PC-9 (cell line): Measurements from ENCODE around the gene DRGX.

Experiments
- EZH2 ChIP-seq: fragments of 200-600 bp; sonication (generic); IDR thresholded peaks from 2 replicates; pipeline ENCODE4 v1.8.0; 2017; ENCODE audit warnings: antibody characterized with exemption, low read depth
- TF ChIP-seq, protein P1 (sequence below): fragments of 200-600 bp; sonication (generic); conservative IDR thresholded peaks from 2 replicates; pipeline ENCODE4 v1.6.1; 2017; ENCODE audit warnings: mixed run types, antibody characterized with exemption, mild to moderate bottlenecking, moderate library complexity

DNA sequence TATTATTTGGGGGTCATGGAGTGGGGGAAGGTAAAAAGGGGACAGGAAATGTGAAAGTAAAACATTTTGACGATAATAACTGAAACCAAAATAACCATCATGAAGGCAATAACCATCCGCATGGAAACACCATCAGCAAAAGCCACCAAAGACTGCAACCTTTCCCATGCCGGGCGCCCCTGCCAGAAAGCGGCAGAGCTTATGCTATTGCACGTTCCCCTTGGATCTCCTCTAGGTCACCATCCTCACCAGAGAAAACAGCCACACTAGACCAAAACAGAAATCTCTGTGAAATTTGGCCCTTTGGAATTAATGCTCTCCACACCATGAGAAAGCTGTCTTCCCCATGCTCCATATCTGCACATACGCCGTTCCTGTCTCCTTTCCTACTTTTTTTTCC lies 31.1 kb downstream of the DRGX start:
- TF ChIP-seq, protein P1, sequence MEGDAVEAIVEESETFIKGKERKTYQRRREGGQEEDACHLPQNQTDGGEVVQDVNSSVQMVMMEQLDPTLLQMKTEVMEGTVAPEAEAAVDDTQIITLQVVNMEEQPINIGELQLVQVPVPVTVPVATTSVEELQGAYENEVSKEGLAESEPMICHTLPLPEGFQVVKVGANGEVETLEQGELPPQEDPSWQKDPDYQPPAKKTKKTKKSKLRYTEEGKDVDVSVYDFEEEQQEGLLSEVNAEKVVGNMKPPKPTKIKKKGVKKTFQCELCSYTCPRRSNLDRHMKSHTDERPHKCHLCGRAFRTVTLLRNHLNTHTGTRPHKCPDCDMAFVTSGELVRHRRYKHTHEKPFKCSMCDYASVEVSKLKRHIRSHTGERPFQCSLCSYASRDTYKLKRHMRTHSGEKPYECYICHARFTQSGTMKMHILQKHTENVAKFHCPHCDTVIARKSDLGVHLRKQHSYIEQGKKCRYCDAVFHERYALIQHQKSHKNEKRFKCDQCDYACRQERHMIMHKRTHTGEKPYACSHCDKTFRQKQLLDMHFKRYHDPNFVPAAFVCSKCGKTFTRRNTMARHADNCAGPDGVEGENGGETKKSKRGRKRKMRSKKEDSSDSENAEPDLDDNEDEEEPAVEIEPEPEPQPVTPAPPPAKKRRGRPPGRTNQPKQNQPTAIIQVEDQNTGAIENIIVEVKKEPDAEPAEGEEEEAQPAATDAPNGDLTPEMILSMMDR, result no peak
- TF ChIP-seq EZH2, result no peak
